Naive thymus-derived CD8-positive, alpha-beta T cell (primary cell): ENCODE measurements around the gene CSK. TPM values are rescaled to one million over a fixed set of nuclear protein-coding genes. Genes with fewer than 3 reads are reported as not detected.
A peak's percentile ranks its signal among the peaks of the same experiment; 100 is the strongest.

Experiments used
- ATAC-seq, 2 donors: fragments of 150-1000 bp; cut with Tn5 transposase in 1 of 2; sonication (Bioruptor Pico), chemical (Tn5 transposase) in 1 of 2; 1 replicate in 1 of 2; 2 replicates in 1 of 2; pipeline ENCODE4 v1.10.0; 2021; ENCODE audit warnings: mild to moderate bottlenecking in 2 of 2, moderate library complexity in 2 of 2
- POLR2A ChIA-PET: fragments of 350-600 bp; sonication (Branson Sonifier 250); formaldehyde crosslinking; loops from one replicate; lab custom pipeline; 2021; ENCODE audit warnings: antibody characterized with exemption; lab: Charles Lee
- DNase-seq, 10 donors: peaks; one replicate each; pipeline versions ENCODE4 v3.0.0 to v3.0.0-alpha.2; 2020 to 2022
- H3K27ac Mint-ChIP-seq, 10 donors: one replicate each; pipeline ENCODE4 v1.8.0; 2020 to 2022; ENCODE audit warnings: mild to moderate bottlenecking in 10 of 10, mixed read lengths in 10 of 10, moderate library complexity in 4 of 10, inconsistent platforms in 1 of 10
- H3K27me3 Mint-ChIP-seq, 5 donors: one replicate each; pipeline ENCODE4 v1.8.0; 2021 to 2022; ENCODE audit warnings: mixed read lengths in 5 of 5
- H3K36me3 Mint-ChIP-seq, 3 donors: one replicate each; pipeline ENCODE4 v1.8.0; 2020 to 2022; ENCODE audit warnings: mixed read lengths in 3 of 3, mild to moderate bottlenecking in 2 of 3, inconsistent platforms in 1 of 3
- H3K4me1 Mint-ChIP-seq, 4 donors: one replicate each; pipeline ENCODE4 v1.8.0; 2021 to 2022; ENCODE audit warnings: mixed read lengths in 4 of 4
- H3K4me3 Mint-ChIP-seq, 10 donors: one replicate each; pipeline ENCODE4 v1.8.0; 2020 to 2022; ENCODE audit warnings: mild to moderate bottlenecking in 10 of 10, mixed read lengths in 10 of 10, moderate library complexity in 6 of 10, inconsistent platforms in 1 of 10
- H3K9me3 Mint-ChIP-seq, 9 donors: one replicate each; pipeline ENCODE4 v1.8.0; 2020 to 2022; ENCODE audit warnings: mixed read lengths in 9 of 9, mild to moderate bottlenecking in 3 of 9, inconsistent platforms in 1 of 9, moderate library complexity in 1 of 9
- polyA plus RNA-seq, 3 donors: library from polyadenylated mRNA; unstranded; fragments of 300-500 nt; fragmentation: Illumina TruSeq; gene quantifications; one replicate each; pipeline ENCODE4 v1.2.3, GENCODE V29; 2021
- total RNA-seq, 8 experiments: library from RNA in 2 of 8; stranded (reverse) in 2 of 8; gene quantifications; one replicate each; pipeline ENCODE4 v1.2.3 and lab custom pipeline; 2021 to 2026

CSK gene
- total and polyA plus RNA-seq, 5 experiments from 2014 or later: 70.8 to 220 (median 124) TPM

GRCh38 chr15:74842581-74843444 is 60.9 kb downstream of the CSK start, which contains the start of gene ULK3:
Gene ULK3 (minus strand): TSS chr15:74843156. CDS start chr15:74843105, 51 bp downstream.
- ATAC-seq (peak; percentile 87 to 89), DNase-seq (peak; percentile 88 to 95 (median 92))
- H3K9me3 Mint-ChIP-seq: no peaks in the 10 kb centered on the region
- H3K27ac Mint-ChIP-seq: peak within 1 kb of the TSS; percentile 84 to 98 (median 96)
- H3K4me1 Mint-ChIP-seq: peaks cover 30 to 56% (median 53%) of the 10 kb centered on the region in 4 donors
- no peaks in the 10 kb centered on the region for H3K27me3 Mint-ChIP-seq
- POLR2A ChIA-PET: interaction anchor here (0.6 to 7.6 kb wide), 17 partner anchors 10 to 211 kb away, joined by 3 to 68 read pairs (median 5); partner anchors contain the start of genes COX5A, CSK, FAM219B and SCAMP2
- H3K4me3 Mint-ChIP-seq: peak within 1 kb of the TSS; percentile 85 to 93 (median 88)
- peaks cover 0 to 22% (median 4%) of the 10 kb centered on the region in 3 donors for H3K36me3 Mint-ChIP-seq

- Mint-ChIP-seq H3K4me3 (peak overlapping the region; percentile 74 to 92 (median 86)), H3K27ac (peak overlapping the region; percentile 84 to 98 (median 96)), H3K27me3 (no peaks in the 10 kb centered on the region), H3K9me3 (no peaks in the 10 kb centered on the region), H3K4me1 (peaks cover 30 to 56% (median 53%) of the 10 kb centered on the region in 4 donors), H3K36me3 (peaks cover 0 to 28% (median 5%) of the 10 kb centered on the region in 3 donors)
- POLR2A ChIA-PET: interaction anchor here (0.9 to 7.6 kb wide), 15 partner anchors 10 to 95 kb away, joined by 3 to 68 read pairs (median 5); partner anchors contain the start of genes COX5A, CSK, FAM219B and SCAMP2
- no peak for DNase-seq
- no peak for ATAC-seq
Observed at GRCh38 chr15:74843445-74843828, 61.6 kb downstream of the CSK start.

- POLR2A ChIA-PET: interaction anchor here (0.9 to 7.6 kb wide), 18 partner anchors 9 to 94 kb away, joined by 3 to 68 read pairs (median 5); partner anchors contain the start of genes COX5A, CSK, FAM219B and SCAMP2
- ATAC-seq: no peak
- Mint-ChIP-seq H3K27me3 (no peaks in the 10 kb centered on the region), H3K36me3 (peaks cover 0 to 29% (median 5%) of the 10 kb centered on the region in 3 donors), H3K9me3 (no peaks in the 10 kb centered on the region), H3K4me1 (peaks cover 30 to 56% (median 53%) of the 10 kb centered on the region in 4 donors), H3K4me3 (peak overlapping the region in 9 of 10 donors; percentile 74 to 92 (median 86)), H3K27ac (peak overlapping the region in 9 of 10 donors; percentile 84 to 98 (median 96))
- DNase-seq: no peak
Observed at GRCh38 chr15:74843891-74844299, 62.0 kb downstream of the CSK start.

- peak overlapping the region; percentile 90 to 98 (median 94) for H3K27ac Mint-ChIP-seq
- H3K4me3 Mint-ChIP-seq: peak overlapping the region; percentile 61 to 92 (median 82)
- no peaks in the 10 kb centered on the region for H3K27me3 Mint-ChIP-seq
- peaks cover 0 to 28% (median 5%) of the 10 kb centered on the region in 3 donors for H3K36me3 Mint-ChIP-seq
- ATAC-seq: peak in 1 of 2 donors; percentile 3
- POLR2A ChIA-PET: interaction anchor here (0.5 to 7.6 kb wide), 21 partner anchors 9 to 527 kb away, joined by 3 to 68 read pairs (median 5); partner anchors contain the start of genes COX5A, CSK, FAM219B and MPI
- no peaks in the 10 kb centered on the region for H3K9me3 Mint-ChIP-seq
- H3K4me1 Mint-ChIP-seq: peaks cover 29 to 56% (median 51%) of the 10 kb centered on the region in 4 donors
- DNase-seq: peak in 1 of 10 donors; percentile 15
Observed at GRCh38 chr15:74844319-74845207, 62.7 kb downstream of the CSK start.

- Mint-ChIP-seq H3K36me3 (peaks cover 0 to 33% (median 6%) of the 10 kb centered on the region in 3 donors), H3K9me3 (no peaks in the 10 kb centered on the region), H3K4me1 (peaks cover 29 to 56% (median 51%) of the 10 kb centered on the region in 4 donors), H3K4me3 (peak overlapping the region; percentile 61 to 92 (median 82)), H3K27me3 (no peaks in the 10 kb centered on the region), H3K27ac (peak overlapping the region; percentile 90 to 98 (median 94))
- peak; percentile 15 to 72 (median 46) for DNase-seq
- peak; percentile 43 to 48 for ATAC-seq
- POLR2A ChIA-PET: interaction anchor here (0.9 to 7.6 kb wide), 17 partner anchors 11 to 74 kb away, joined by 3 to 68 read pairs (median 7); partner anchors contain the start of genes CSK, FAM219B, MPI and SCAMP2
Observed at GRCh38 chr15:74845208-74845568, 63.3 kb downstream of the CSK start.

- peak in 1 of 2 donors; percentile 17 for ATAC-seq
- H3K4me1 Mint-ChIP-seq: peaks cover 28 to 55% (median 50%) of the 10 kb centered on the region in 4 donors
- POLR2A ChIA-PET: interaction anchor here (1.1 to 7.6 kb wide), 8 partner anchors 14 to 65 kb away, joined by 3 to 68 read pairs (median 8); partner anchors contain the start of genes CSK, FAM219B and SCAMP2
- H3K9me3 Mint-ChIP-seq: no peaks in the 10 kb centered on the region
- peak overlapping the region; percentile 61 to 92 (median 82) for H3K4me3 Mint-ChIP-seq
- no peaks in the 10 kb centered on the region for H3K27me3 Mint-ChIP-seq
- peaks cover 0 to 37% (median 6%) of the 10 kb centered on the region in 3 donors for H3K36me3 Mint-ChIP-seq
- peak in 2 of 10 donors; percentile 28 to 31 for DNase-seq
- H3K27ac Mint-ChIP-seq: peak overlapping the region; percentile 90 to 98 (median 94)
Observed at GRCh38 chr15:74845581-74845980, 63.7 kb downstream of the CSK start.

- Mint-ChIP-seq H3K27ac (peak overlapping the region in 9 of 10 donors; percentile 53 to 87 (median 66)), H3K9me3 (no peaks in the 10 kb centered on the region), H3K4me1 (peaks cover 18 to 37% (median 33%) of the 10 kb centered on the region in 4 donors), H3K36me3 (peaks cover 0 to 47% (median 10%) of the 10 kb centered on the region in 3 donors), H3K27me3 (no peaks in the 10 kb centered on the region), H3K4me3 (peak overlapping the region in 1 of 10 donors; percentile 15)
- ATAC-seq (no peak), DNase-seq (no peak)
- POLR2A ChIA-PET: interaction anchor here (0.6 to 7.6 kb wide), 8 partner anchors 8 to 217 kb away, joined by 3 to 68 read pairs (median 4); partner anchors contain the start of gene SCAMP2
Observed at GRCh38 chr15:74847432-74847831, 65.6 kb downstream of the CSK start.

- POLR2A ChIA-PET: interaction anchor here (1.5 kb wide), 2 partner anchors 20 to 47 kb away, joined by 3 to 6 read pairs; no protein-coding TSS in a partner anchor
- no peaks in the 10 kb centered on the region for H3K9me3 Mint-ChIP-seq
- H3K27ac Mint-ChIP-seq: peak overlapping the region in 3 of 10 donors; percentile 19 to 57 (median 56)
- no peaks in the 10 kb centered on the region for H3K27me3 Mint-ChIP-seq
- H3K4me3 Mint-ChIP-seq: no peak overlapping the region
- ATAC-seq (no peak), DNase-seq (no peak)
- peaks cover 0 to 59% (median 10%) of the 10 kb centered on the region in 3 donors for H3K36me3 Mint-ChIP-seq
- H3K4me1 Mint-ChIP-seq: peaks cover 8 to 14% (median 13%) of the 10 kb centered on the region in 4 donors
Observed at GRCh38 chr15:74850393-74850792, 68.5 kb downstream of the CSK start.

GRCh38 chr15:74851960-74852359 is 70.1 kb downstream of the CSK start:
- Mint-ChIP-seq H3K4me3 (no peak overlapping the region), H3K27me3 (no peaks in the 10 kb centered on the region), H3K27ac (peak overlapping the region in 3 of 10 donors; percentile 64 to 65 (median 65)), H3K36me3 (peaks cover 0 to 65% (median 8%) of the 10 kb centered on the region in 3 donors), H3K4me1 (peaks cover 7 to 14% (median 11%) of the 10 kb centered on the region in 4 donors), H3K9me3 (no peaks in the 10 kb centered on the region)
- POLR2A ChIA-PET: interaction anchor here (0.6 to 2.6 kb wide), 6 partner anchors 9 to 45 kb away, joined by 3 to 8 read pairs (median 4); partner anchors contain the start of gene ULK3
- ATAC-seq: no peak
- no peak for DNase-seq
